Stimulated activated CD4-positive, alpha-beta T cell treated with anti-CD3 and anti-CD28 coated beads, Interleukin-4, amount 100 ng/mL, for 24 hours (primary cell): ENCODE data around the gene LDLRAD3.
"Not testable (repeated sequence)": the region's sequence is repeated elsewhere in the genome, so short reads cannot be mapped to it uniquely, and the experiment has no call there.

Source experiments
- DNase-seq: peaks from one replicate; pipeline ENCODE4 v3.0.0-alpha.2; 2020

Gene LDLRAD3

DNA sequence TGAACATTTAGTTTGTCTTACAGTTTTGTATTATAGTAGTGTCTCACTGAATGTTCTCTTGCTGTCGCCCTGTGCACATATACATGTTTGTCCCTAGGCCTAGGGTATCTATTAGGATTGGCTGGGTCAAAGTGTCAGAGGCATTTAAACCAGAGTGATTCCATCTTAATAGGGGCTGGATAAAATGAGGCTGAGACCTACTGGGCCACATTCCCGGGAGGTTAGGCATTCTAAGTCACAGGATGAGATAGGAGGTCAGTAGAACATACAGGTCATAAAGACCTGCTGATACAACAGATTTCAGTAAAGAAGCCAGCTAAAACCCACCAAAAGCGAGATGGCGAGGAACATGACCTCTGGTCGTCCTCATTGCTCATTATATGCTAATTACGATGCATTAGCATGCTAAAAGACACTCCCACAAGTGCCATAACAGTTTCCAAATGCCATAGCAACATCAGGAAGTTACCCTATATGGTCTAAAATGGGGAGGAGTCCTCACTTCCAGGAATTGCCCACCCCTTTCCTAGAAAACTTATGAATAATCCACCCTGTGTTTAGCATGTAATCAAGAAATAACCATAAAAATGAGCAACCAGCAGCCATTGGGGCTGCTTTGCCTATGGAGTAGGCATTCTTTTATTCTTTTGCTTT lies 82.6 kb downstream of the LDLRAD3 start:
- DNase-seq = no peak

GRCh38 chr11:36027731-36028130 lies 83.9 kb downstream of the LDLRAD3 start:
- no peak for DNase-seq

DNA sequence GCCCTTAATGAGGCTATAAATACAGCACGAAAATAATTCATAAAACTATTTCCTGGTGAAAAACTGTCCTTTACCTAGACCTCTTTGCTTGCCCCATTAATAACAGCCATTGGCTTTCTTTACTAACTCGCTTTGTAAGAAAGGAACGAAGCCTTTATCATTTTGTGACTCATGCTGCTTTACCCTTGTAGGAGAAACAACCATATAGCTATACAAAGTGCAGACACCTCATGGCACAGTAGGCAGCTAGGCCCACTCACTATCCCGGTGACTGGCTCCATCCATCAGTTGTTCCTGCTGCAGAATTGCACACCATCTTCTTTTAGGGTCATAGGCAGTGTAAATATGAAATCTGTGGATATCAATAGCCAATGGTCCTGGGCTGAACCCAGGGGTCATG lies 85.8 kb downstream of the LDLRAD3 start:
- no peak for DNase-seq

- DNase-seq = no peak
Measured at GRCh38 chr11:36030731-36031281, 86.9 kb downstream of the LDLRAD3 start.

GRCh38 chr11:36033082-36033751 lies 89.4 kb downstream of the LDLRAD3 start:
- DNase-seq = no peak

- no peak for DNase-seq
Measured at GRCh38 chr11:36033936-36034335, 90.1 kb downstream of the LDLRAD3 start.

DNA sequence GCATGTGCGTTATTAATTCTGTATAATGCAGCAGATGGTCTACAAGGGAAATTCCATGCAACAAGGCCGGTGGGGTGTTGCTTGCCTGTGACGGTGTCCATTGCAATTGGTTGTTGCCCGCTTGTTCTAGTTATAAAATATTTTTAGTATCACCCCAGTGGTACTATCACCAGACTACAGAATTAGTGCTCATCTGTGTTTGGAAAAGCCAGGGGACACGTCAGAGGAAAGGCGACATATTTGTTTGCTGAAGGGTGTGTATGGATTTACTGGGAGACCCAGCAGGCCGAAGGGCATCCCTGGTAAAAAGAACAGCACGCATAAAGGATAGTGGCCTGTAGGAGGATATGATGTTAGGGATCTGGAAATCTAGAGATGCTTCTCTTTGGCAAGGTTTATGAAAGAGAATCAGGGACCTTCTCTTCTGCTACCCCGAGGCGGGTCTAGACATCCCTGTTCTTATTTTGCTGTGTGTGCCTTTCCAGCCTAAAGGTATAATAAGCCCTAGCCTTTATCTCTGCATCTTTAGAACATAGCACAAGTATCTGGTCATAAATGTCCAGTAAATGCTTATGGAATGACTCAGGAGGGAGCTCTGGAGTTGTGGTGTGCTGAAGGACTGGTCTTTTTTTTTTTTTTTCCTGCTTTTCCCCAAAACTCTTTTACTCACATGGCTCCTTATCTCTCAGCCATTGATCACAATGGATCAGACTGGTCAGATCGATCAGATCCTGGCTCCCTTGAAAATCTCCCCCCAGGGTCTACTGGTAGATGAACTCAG lies 90.9 kb downstream of the LDLRAD3 start:
- no peak for DNase-seq

DNA sequence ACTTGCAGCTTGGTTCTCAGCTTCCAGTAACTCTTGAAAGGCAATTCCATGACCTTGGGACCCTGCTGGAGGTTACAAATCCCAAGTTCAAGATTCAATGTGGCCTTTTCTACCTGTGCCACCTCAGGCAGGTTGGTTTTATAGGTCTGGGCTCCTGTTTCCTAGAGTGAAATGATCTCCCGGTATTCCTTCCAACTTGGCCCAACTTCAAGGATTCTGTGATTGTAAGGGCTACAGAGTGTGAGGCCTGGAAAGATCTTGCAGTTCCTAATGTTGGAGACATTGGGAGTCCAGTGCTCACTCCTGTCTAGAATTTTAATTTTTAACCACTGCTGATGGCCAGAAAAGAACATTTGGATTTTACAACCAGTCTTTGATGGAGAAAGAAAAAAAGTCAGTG lies 91.6 kb downstream of the LDLRAD3 start:
- DNase-seq = no peak

DNA sequence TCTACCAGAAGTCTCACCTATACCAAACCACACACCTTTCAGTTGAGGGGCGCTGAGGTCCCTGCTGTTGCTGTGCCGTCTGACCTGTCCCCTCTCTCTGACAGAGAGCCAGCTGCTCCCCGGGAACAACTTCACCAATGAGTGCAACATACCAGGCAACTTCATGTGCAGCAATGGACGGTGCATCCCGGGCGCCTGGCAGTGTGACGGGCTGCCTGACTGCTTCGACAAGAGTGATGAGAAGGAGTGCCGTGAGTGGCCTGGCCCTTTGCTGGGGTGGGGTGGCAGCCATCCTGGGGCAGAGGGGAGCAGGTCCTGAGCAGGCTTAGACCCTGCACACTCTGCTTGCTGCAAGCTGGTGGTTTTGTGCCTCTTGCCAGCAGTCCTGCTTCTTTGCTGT lies 92.1 kb downstream of the LDLRAD3 start:
- no peak for DNase-seq

DNA sequence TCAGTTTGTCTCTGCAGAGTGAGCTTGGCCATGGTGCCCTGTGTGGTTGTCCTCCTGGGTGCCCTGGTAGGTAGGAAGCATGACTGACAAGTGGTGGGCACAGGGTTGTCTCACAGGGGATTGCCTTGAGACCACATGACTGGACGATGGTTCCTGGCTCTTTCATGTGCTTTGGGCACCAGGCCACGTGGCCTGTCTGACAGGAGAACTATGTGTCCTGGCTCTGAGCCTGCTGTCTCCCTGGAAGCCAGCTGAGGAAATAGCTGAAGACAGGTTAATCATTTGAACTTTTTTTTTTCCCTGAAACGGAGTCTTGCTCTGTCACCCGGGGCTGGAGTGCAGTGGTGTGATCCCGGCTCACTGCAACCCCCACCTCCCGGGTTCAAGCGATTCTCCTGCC lies 93.2 kb downstream of the LDLRAD3 start:
- DNase-seq = no peak

DNA sequence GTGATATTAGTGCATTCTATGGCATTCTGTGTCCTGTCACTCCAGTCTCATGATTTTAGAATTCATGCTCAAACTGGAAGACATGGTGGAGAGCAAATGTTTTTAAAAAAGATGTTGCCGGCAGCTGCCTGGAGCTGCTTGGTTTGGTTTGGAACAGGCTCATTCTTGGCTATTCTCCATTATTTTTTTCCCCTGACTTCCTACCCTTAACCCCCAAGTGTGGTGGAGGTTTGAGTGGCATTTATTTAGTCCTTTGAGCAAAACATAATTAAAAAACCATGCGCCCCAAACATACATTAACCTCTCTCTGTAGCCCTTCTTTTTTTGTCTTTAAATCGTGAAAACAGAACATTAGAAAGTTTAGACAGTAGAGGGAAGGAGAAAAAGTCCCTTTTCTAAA lies 94.7 kb downstream of the LDLRAD3 start:
- DNase-seq = no peak

GRCh38 chr11:36039471-36039870 lies 95.6 kb downstream of the LDLRAD3 start:
- DNase-seq = no peak

GRCh38 chr11:36041988-36042611 lies 98.2 kb downstream of the LDLRAD3 start:
- no peak for DNase-seq

- DNase-seq = no peak
Measured at GRCh38 chr11:36044636-36045035, 100.8 kb downstream of the LDLRAD3 start.

DNA sequence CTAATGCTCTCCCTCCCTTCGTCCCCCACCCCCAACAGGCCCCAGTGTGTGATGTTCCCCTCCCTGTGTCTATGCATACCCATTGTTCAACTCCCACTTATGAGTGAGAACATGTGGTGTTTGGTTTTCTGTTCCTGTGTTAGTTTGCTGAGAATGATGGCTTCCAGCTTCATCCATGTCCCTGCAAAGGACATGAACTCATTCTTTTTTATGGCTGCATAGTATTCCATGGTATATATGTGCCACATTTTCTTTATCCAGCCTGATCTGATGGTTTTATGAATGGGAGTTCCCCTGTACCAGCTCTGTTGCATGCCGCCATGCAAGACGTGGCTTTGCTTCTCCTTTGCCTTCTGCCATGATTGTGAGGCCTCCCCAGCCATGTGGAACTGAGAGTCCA lies 102.1 kb downstream of the LDLRAD3 start:
- not testable (repeated sequence) for DNase-seq

DNA sequence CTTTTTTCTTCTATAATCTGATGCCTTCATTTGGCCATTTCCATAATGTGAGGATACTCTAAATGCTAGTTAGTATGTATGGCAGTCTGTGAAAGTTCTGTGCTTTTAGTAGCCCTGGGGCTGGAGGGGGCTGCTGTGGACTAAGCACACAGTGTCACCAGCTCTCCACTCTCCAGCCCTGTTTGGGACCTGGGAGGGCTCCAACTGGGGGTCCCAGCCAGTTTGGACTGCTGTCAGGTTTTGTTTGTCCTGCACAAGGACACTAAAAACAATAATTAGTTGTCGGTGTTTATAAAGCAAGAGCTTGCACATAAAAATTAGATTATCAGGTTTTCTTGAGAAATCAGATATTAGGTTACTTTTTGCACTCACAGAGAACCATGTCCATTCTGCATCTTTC lies 103.1 kb downstream of the LDLRAD3 start:
- no peak for DNase-seq

GRCh38 chr11:36047344-36047743 lies 103.5 kb downstream of the LDLRAD3 start:
- no peak for DNase-seq

DNA sequence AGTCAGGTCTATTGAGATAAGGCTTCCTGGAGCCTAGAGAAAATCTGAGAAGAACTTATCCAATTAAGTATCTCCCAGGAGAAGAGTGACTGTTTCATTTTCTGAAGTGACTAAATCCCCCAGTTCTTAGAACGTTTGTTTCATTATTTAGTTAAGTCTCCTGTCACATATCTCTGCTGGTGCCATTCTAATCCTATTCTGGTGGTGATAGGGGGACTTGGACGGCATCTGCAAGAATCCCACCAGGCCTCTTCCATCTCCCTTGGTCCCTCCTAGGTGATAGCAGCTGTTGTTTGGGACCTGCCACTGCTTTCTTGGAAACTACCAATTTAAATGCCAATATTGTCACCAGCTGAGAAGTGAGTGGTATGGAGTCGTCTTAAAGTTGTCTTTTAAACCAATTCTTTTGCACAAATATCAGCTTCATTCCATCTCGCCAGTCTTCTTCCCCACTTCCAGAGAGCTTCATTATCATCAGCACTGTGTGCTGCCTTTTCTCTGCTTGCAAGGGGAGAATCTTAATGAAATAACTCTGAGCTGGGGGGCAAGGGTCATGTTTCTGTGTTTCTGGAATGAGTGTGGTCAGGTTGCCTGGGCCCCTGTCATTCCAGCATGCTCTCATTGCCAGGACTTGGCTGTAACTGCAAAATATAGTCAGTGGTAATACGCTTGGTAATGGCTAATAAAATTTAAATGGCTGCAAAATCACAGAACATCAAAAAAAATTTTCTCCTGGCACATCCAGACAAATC lies 104.8 kb downstream of the LDLRAD3 start:
- no peak for DNase-seq

GRCh38 chr11:36051235-36052144 lies 107.6 kb downstream of the LDLRAD3 start:
- DNase-seq = no peak

DNA sequence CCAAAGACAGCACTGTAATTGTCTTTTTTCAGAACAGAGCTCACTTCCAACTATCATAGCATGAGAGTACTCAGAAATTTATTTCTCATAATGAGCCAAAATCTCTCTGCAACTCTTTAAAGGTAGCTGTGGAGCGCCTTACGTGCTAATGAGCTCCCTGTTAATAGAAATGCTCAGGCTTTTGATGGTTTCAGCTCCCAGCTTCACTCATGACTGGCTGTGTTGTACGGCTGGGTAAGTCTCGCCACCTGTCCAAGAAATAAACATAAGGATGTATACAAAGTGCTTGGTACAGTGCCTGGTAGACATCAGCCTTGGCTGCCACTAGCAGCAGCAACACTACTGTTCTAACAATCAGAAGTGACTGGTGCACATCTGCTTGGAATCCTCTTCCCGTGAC lies 109.4 kb downstream of the LDLRAD3 start:
- DNase-seq = no peak

DNA sequence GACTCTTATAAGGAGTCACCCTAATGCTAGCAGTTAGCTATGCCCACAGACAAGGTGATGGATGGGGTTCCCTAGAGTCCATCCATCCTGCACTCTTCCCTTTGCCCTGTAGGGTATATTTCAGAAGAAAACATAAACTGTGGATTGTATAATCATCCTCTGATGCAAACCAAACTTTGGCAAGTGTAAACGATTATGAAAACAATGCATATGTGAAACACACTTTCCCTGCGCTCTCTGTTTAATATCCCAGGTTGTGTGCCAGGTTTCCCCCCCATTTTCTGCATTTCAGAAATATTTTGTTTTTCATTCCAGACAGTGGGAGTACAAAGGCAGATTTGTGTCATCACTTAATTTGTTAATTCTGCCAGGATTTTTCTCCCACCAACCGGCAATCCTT lies 110.0 kb downstream of the LDLRAD3 start:
- no peak for DNase-seq
